ENCODE measurements around the gene DRC3.
A peak's percentile ranks its signal among the peaks of the same experiment; 100 is the strongest.

The DRC3 gene

GRCh38 chr17:18020971-18021370 is 48.3 kb downstream of the DRC3 start:
- no peak overlapping the region for H3K4me3 ChIP-seq (ENCODE audit: low read depth, low read length)
- DNase-seq (ENCODE audit: low read depth, low spot score), result no peak
- in situ Hi-C loops (cut with HindIII; ENCODE audit: low sequenced_read_pairs), result no loop called here
- no peak for TF ChIP-seq CTCF (IDR thresholded peaks at IDR 0.05; ENCODE audit: low read depth, low read length)

GRCh38 chr17:18021372-18021771 is 48.7 kb downstream of the DRC3 start:
- in situ Hi-C loops (cut with HindIII; ENCODE audit: low sequenced_read_pairs), result no loop called here
- no peak overlapping the region for H3K4me3 ChIP-seq (ENCODE audit: low read depth, low read length)
- TF ChIP-seq CTCF (IDR thresholded peaks at IDR 0.05; ENCODE audit: low read depth, low read length), result no peak
- no peak for DNase-seq (ENCODE audit: low read depth, low spot score)

- H3K4me3 ChIP-seq (ENCODE audit: low read depth, low read length), result no peak overlapping the region
- in situ Hi-C loops (cut with HindIII; ENCODE audit: low sequenced_read_pairs), result no loop called here
- no peak for TF ChIP-seq CTCF (IDR thresholded peaks at IDR 0.05; ENCODE audit: low read depth, low read length)
- DNase-seq (ENCODE audit: low read depth, low spot score), result no peak
Measured at GRCh38 chr17:18025241-18025944, 52.7 kb downstream of the DRC3 start.

GRCh38 chr17:18025945-18026776 is 53.5 kb downstream of the DRC3 start:
- DNase-seq (ENCODE audit: low read depth, low spot score), result peak; percentile 70
- no peak overlapping the region for H3K4me3 ChIP-seq (ENCODE audit: low read depth, low read length)
- in situ Hi-C loops (cut with HindIII; ENCODE audit: low sequenced_read_pairs), result no loop called here
- TF ChIP-seq CTCF (IDR thresholded peaks at IDR 0.05; ENCODE audit: low read depth, low read length), result no peak

- in situ Hi-C loops (cut with HindIII; ENCODE audit: low sequenced_read_pairs), result no loop called here
- no peak for TF ChIP-seq CTCF (IDR thresholded peaks at IDR 0.05; ENCODE audit: low read depth, low read length)
- DNase-seq (ENCODE audit: low read depth, low spot score), result no peak
- H3K4me3 ChIP-seq (ENCODE audit: low read depth, low read length), result no peak overlapping the region
Measured at GRCh38 chr17:18027280-18027679, 54.6 kb downstream of the DRC3 start.

- H3K4me3 ChIP-seq (ENCODE audit: low read depth, low read length), result no peak overlapping the region
- DNase-seq (ENCODE audit: low read depth, low spot score), result no peak
- in situ Hi-C loops (cut with HindIII; ENCODE audit: low sequenced_read_pairs), result no loop called here
- TF ChIP-seq CTCF (IDR thresholded peaks at IDR 0.05; ENCODE audit: low read depth, low read length), result no peak
Measured at GRCh38 chr17:18028114-18028951, 55.7 kb downstream of the DRC3 start.

All from astrocyte of the spinal cord (primary cell).